ENCODE results near the gene IL17B. TPM values are rescaled to one million over a fixed set of nuclear protein-coding genes. Genes with fewer than 3 reads are reported as not detected.

IL17B gene
- total RNA-seq, 1 donor from 2014 or later, result not detected

DNA sequence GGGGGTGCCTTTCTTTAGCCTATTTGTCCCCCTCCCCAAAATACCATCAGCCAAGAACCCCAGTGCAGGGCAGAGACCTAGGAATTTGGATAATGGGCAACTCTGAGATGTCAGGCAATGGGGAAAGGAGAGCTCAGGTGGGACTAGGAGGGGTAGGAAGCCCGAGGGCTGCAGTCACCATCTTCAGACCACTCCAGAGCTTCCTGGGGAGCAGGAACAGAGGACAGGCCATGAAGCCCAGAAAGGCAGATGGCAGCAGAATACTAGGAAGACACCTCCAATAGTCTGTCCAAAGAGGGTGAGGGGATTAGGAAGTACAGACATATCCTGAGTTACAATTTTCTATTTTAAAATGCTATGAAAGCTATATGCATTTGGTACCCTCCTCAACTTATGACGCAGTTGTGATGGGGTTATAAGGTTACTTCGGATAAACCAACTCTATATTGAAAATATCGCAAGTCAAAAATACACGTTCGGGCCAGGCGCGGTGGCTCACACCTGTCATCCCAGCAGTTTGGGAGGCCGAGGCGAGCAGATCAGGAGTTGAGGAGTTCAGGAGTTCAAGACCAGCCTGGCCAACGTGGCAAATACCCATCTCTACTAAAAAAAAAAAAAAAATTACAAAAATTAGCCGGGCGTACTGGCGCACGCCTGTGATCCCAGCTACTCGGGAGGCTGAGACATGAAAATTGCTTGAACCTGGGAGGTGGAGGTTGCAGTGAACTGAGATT is 34.6 kb upstream of the IL17B start:
- H3K27me3 Mint-ChIP-seq (ENCODE audit: low read depth), result no peaks in the 10 kb centered on the region
- H3K4me3 Mint-ChIP-seq, result no peak overlapping the region
- TF ChIP-seq, protein P1, sequence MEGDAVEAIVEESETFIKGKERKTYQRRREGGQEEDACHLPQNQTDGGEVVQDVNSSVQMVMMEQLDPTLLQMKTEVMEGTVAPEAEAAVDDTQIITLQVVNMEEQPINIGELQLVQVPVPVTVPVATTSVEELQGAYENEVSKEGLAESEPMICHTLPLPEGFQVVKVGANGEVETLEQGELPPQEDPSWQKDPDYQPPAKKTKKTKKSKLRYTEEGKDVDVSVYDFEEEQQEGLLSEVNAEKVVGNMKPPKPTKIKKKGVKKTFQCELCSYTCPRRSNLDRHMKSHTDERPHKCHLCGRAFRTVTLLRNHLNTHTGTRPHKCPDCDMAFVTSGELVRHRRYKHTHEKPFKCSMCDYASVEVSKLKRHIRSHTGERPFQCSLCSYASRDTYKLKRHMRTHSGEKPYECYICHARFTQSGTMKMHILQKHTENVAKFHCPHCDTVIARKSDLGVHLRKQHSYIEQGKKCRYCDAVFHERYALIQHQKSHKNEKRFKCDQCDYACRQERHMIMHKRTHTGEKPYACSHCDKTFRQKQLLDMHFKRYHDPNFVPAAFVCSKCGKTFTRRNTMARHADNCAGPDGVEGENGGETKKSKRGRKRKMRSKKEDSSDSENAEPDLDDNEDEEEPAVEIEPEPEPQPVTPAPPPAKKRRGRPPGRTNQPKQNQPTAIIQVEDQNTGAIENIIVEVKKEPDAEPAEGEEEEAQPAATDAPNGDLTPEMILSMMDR (IDR thresholded peaks at IDR 0.05; ENCODE audit: unreplicated experiment), result no peak
- no peaks in the 10 kb centered on the region for H3K9me3 Mint-ChIP-seq
- no peak for DNase-seq (ENCODE audit: low spot score in 2 of 2, unreplicated experiment in 2 of 2)
- peaks cover 54% of the 10 kb centered on the region for H3K4me1 Mint-ChIP-seq
- peak overlapping the region; percentile 77 for H3K27ac Mint-ChIP-seq
- no peaks in the 10 kb centered on the region for H3K36me3 Mint-ChIP-seq

DNA sequence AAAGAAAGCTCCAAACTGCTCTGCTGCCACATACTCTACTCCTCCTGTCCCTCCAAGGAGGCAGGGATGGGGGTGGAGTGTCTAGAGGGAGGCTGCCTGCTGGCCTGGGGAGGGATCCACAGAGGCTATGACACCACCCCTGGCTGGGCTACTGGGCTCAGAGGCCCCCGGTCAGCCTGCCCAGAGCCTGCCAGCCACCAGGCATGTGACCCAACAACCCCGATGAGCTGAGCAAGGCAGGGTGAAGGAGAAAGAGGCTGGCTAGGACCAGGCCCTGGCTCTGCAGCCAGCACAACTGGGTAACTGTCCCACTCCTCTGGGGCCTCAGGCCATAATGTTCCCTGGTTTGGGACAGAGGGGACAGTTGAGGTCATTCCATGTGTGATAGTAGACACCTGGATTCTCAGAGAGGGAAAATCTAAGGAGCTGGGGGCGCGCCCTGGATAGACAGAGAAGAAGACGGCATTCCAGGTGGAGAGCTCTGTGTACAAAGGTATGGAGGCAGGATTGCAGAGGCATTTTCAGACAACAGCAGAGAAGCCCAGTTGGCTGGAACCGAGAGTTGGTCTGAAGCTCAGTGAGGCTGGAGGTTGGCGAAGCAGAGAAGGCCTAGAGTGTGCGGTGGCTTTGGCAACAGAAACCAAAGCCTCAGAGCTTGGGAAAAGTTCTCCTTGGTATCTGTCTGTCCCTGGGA is 33.8 kb upstream of the IL17B start:
- H3K36me3 Mint-ChIP-seq, result no peaks in the 10 kb centered on the region
- TF ChIP-seq, protein P1 (IDR thresholded peaks at IDR 0.05; ENCODE audit: unreplicated experiment), result no peak
- no peak overlapping the region for H3K4me3 Mint-ChIP-seq
- H3K27me3 Mint-ChIP-seq (ENCODE audit: low read depth), result no peaks in the 10 kb centered on the region
- DNase-seq (ENCODE audit: low spot score in 2 of 2, unreplicated experiment in 2 of 2), result no peak
- no peaks in the 10 kb centered on the region for H3K9me3 Mint-ChIP-seq
- peaks cover 53% of the 10 kb centered on the region for H3K4me1 Mint-ChIP-seq
- H3K27ac Mint-ChIP-seq, result peak overlapping the region; percentile 77

DNA sequence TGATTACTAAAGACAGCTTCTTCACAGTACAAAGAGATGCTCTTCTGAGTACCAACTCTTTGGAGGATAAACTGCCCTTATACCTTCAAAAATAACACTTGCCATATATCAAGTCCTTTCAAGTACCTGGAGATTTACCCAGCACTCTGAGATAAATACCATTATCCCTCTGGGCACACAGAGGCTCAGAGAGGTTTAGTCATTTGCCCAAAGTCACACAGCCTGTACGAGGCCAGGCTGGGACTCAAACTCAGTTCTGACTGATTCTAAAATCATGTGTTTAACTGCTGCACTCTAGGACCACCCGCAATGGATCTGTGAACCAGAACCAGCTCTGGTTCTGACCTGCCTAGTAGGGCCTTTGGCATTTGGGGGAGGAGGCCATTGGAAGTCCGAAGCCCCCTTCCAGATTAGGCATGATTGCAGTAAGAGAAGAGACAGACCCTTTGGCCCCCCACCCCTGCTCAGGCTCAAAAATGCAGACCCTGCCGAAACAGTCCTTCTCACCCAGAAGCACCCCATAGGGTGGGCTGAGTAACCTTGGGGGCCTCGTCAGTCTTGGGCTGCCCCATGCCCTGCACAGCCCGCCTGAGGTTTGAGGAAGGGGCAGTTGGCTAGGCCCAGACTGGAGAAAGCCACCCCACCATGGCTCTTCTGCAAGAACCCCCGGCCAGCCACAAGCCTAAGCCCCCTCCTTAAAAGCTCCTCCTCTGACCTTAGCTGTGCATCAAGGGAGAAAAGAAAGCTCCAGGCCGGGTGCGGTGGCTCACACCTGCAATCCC is 32.8 kb upstream of the IL17B start:
- Mint-ChIP-seq H3K4me3 (no peak overlapping the region), H3K9me3 (no peaks in the 10 kb centered on the region), H3K36me3 (no peaks in the 10 kb centered on the region), H3K4me1 (peaks cover 53% of the 10 kb centered on the region), H3K27ac (peak overlapping the region; percentile 9), H3K27me3 (ENCODE audit: low read depth) (no peaks in the 10 kb centered on the region)
- TF ChIP-seq, protein P1 (IDR thresholded peaks at IDR 0.05; ENCODE audit: unreplicated experiment), result no peak
- DNase-seq (ENCODE audit: low spot score in 2 of 2, unreplicated experiment in 2 of 2), result no peak

DNA sequence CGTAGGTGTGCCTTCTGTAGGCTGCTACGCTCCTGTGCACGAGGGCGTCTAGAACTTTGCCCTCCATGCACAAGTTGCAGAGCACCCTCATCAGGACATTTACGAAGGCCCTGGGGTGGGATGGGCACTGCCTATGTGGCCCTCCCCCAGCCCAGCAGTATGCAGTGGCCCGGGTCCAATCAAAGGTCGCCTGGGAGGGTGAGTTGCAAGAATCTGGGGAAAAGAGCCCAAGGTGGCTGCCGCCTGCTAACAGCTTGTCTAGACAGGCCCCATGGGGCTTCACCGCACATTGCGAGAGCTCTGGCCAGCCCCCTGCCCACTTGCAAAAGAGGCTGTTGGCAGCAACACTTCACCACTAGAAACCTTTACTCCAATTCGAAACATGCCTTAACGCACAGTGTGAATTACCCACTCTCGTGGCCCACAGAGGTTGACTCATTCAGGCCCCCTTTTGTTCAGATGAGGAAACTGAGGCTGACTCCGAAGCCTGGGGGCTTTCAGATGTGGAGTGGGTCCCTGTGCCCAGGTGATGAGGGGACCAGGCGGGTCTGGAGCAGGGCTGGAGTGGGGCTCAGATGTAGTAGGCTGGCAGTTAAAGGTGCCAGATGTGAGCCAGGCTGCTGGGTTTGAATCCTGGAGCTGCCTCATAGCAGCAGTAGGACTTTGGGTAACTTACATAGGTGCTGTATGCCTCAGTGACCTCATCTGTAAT is 31.8 kb upstream of the IL17B start:
- H3K27me3 Mint-ChIP-seq (ENCODE audit: low read depth), result no peaks in the 10 kb centered on the region
- no peaks in the 10 kb centered on the region for H3K36me3 Mint-ChIP-seq
- H3K27ac Mint-ChIP-seq, result peak overlapping the region; percentile 6
- DNase-seq (ENCODE audit: low spot score in 2 of 2, unreplicated experiment in 2 of 2), result no peak
- H3K4me3 Mint-ChIP-seq, result no peak overlapping the region
- TF ChIP-seq, protein P1 (IDR thresholded peaks at IDR 0.05; ENCODE audit: unreplicated experiment), result no peak
- H3K9me3 Mint-ChIP-seq, result no peaks in the 10 kb centered on the region
- peaks cover 55% of the 10 kb centered on the region for H3K4me1 Mint-ChIP-seq

DNA sequence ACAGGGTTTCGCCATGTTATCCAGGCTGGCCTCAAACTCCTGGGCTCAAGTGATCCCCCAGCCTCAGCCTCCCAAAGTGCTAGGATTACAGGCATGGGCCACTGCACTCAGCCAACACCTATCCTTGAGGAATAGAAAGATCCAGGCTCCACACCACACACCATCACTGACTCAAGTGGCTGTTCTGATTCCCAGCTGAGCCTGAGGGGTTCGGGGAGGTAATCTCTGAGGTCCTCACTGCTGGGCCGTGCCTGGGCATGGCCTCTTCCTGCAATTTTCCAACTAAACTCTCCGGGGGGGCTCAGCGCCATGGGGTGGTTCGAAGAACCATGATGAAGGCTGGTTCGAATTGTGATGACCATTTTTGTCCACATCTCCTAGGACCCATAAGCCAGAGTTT is 31.0 kb upstream of the IL17B start:
- H3K27ac Mint-ChIP-seq, result peak overlapping the region; percentile 64

More for the DNA sequence above, 31.0 kb upstream of the IL17B start:
- H3K27me3 Mint-ChIP-seq (ENCODE audit: low read depth), result no peaks in the 10 kb centered on the region
- H3K9me3 Mint-ChIP-seq, result no peaks in the 10 kb centered on the region
- DNase-seq (ENCODE audit: low spot score in 2 of 2, unreplicated experiment in 2 of 2), result no peak
- TF ChIP-seq, protein P1 (IDR thresholded peaks at IDR 0.05; ENCODE audit: unreplicated experiment), result no peak
- H3K36me3 Mint-ChIP-seq, result no peaks in the 10 kb centered on the region
- H3K4me3 Mint-ChIP-seq, result peak overlapping the region; percentile 72
- peaks cover 59% of the 10 kb centered on the region for H3K4me1 Mint-ChIP-seq
